HepG2 (cell line): ENCODE results near the gene PTPN5. TPM values are rescaled to one million over a fixed set of nuclear protein-coding genes. Genes with fewer than 3 reads are reported as not detected.

Source experiments
- ATAC-seq: fragments of 200-7000 bp; cut with Tn5 transposase; 3 replicates; pipeline ENCODE4 v1.9.1; 2020; ENCODE audit warnings: mild to moderate bottlenecking, moderate library complexity
- BruUV-seq: library from RNA; stranded (reverse); fragments of 400-500 nt; replicated peaks from 2 replicates; lab custom pipeline; 2021; lab: Mats Ljungman, UMichigan
- CTCF ChIA-PET: fragments of 300-600 bp; formaldehyde crosslinking; extraction: SDS; loops from one replicate; lab custom pipeline; 2021; ENCODE audit warnings: low total read pairs, inconsistent platforms, low intra/inter-chr PET ratio; lab: Yijun Ruan, JAX
- POLR2A ChIA-PET: fragments of 350-600 bp; sonication (Branson Sonifier 250); formaldehyde crosslinking; loops from one replicate; lab custom pipeline; 2020; ENCODE audit warnings: antibody characterized with exemption, inconsistent platforms; lab: Yijun Ruan, JAX
- DNase-seq: peaks from one replicate; pipeline ENCODE4 v3.0.0-alpha.2; 2015; ENCODE audit warnings: low spot score
- FAIRE-seq: peaks from 3 replicates; lab custom pipeline; 2011; peaks lifted over from hg19 to GRCh38; lab: Jason Lieb, UNC
- H2AFZ ChIP-seq: one replicate; pipeline ENCODE4 v1.6.1; 2011; ENCODE audit warnings: low read length, inconsistent platforms
- H3K27ac ChIP-seq: fragments of 300-600 bp; 3 replicates; pipeline ENCODE4 v1.8.0; 2011; ENCODE audit warnings: mixed run types, mild to moderate bottlenecking, mixed read lengths, low read length, inconsistent platforms; ENCODE audit not compliant: insufficient read depth; ENCODE audit errors: extremely low read length
- H3K27me3 ChIP-seq, 2 experiments: fragments of 200-600 bp in 1 of 2; 2 replicates in 1 of 2; 3 replicates in 1 of 2; pipeline versions ENCODE4 v1.6.0 to v1.8.0; 2011; ENCODE audit warnings: low read length in 2 of 2, mild to moderate bottlenecking in 2 of 2, moderate library complexity in 2 of 2, inconsistent platforms in 1 of 2; ENCODE audit not compliant: insufficient read depth in 2 of 2, control insufficient read depth in 1 of 2
- H3K36me3 ChIP-seq, 2 experiments: fragments of 200-600 bp in 1 of 2; replicated peaks in 1 of 2; 2 replicates in 1 of 2; 3 replicates in 1 of 2; pipeline versions ENCODE4 v1.5.1 to v1.8.0; 2011; ENCODE audit warnings: low read length in 2 of 2, inconsistent platforms in 1 of 2; ENCODE audit not compliant: insufficient read depth in 2 of 2, control insufficient read depth in 1 of 2
- H3K4me1 ChIP-seq: 2 replicates; pipeline ENCODE4 v1.5.1; 2012; ENCODE audit warnings: low read length, inconsistent platforms; ENCODE audit not compliant: insufficient read depth
- H3K4me2 ChIP-seq: 2 replicates; pipeline ENCODE4 v1.6.0; 2011; ENCODE audit warnings: low read depth, low read length, inconsistent platforms
- H3K4me3 ChIP-seq, 3 experiments: fragments of 200-600 bp in 1 of 3; sonication (generic), shearing (Covaris generic) in 1 of 3; replicated peaks in 1 of 3; 2 replicates each; pipeline ENCODE4 v1.5.1; 2011 to 2016; ENCODE audit warnings: low read length in 3 of 3, inconsistent platforms in 2 of 3, low read depth in 2 of 3, mild to moderate bottlenecking in 2 of 3, control low read depth in 1 of 3, mixed read lengths in 1 of 3; ENCODE audit not compliant: insufficient read depth in 1 of 3
- H3K79me2 ChIP-seq: one replicate; pipeline ENCODE4 v1.6.1; 2011; ENCODE audit warnings: low read length, inconsistent platforms; ENCODE audit not compliant: insufficient read depth
- H3K9ac ChIP-seq: 2 replicates; pipeline ENCODE4 v1.6.0; 2011; ENCODE audit warnings: mild to moderate bottlenecking, low read depth, low read length, inconsistent platforms; ENCODE audit not compliant: insufficient read depth
- H3K9me3 ChIP-seq: 2 replicates; pipeline ENCODE4 v1.5.1; 2012; ENCODE audit warnings: mild to moderate bottlenecking, low read length
- H4K20me1 ChIP-seq: 2 replicates; pipeline ENCODE4 v1.6.0; 2011; ENCODE audit warnings: inconsistent platforms, mild to moderate bottlenecking, low read length, moderate library complexity; ENCODE audit not compliant: insufficient read depth
- MTF2 ChIP-seq: sonication (generic); formaldehyde crosslinking; IDR thresholded peaks from 2 replicates; pipeline ENCODE4 v1.5.0; 2020; ENCODE audit warnings: missing genetic modification reagents, borderline replicate concordance
- XRCC5 ChIP-seq: fragments of 200-400 bp; formaldehyde crosslinking; optimal IDR thresholded peaks from 2 replicates; pipeline ENCODE3; 2017; ENCODE audit warnings: mild to moderate bottlenecking, low read length
- ZFP36 ChIP-seq: fragments of 150-350 bp; IDR thresholded peaks from 2 replicates; pipeline ENCODE4 v1.6.1; 2018; ENCODE audit warnings: borderline replicate concordance, low read length, low read depth; ENCODE audit not compliant: partially characterized antibody
- ZMYM4 ChIP-seq: sonication (generic); formaldehyde crosslinking; IDR thresholded peaks from 2 replicates; pipeline ENCODE4 v1.8.1; 2023; ENCODE audit warnings: mild to moderate bottlenecking, missing genetic modification reagents
- ZNF138 ChIP-seq: sonication (generic); formaldehyde crosslinking; IDR thresholded peaks from 2 replicates; pipeline ENCODE4 v1.5.0; 2020; ENCODE audit warnings: mild to moderate bottlenecking, low read depth, missing genetic modification reagents
- ZNF451 ChIP-seq: sonication (generic); formaldehyde crosslinking; IDR thresholded peaks from 2 replicates; pipeline ENCODE4 v1.5.0; 2020; ENCODE audit warnings: mild to moderate bottlenecking, missing genetic modification reagents
- ZNF615 ChIP-seq: sonication (generic); formaldehyde crosslinking; IDR thresholded peaks from 2 replicates; pipeline ENCODE4 v1.5.0; 2020; ENCODE audit warnings: mild to moderate bottlenecking, missing genetic modification reagents, borderline replicate concordance
- ZNF678 ChIP-seq: sonication (generic); formaldehyde crosslinking; IDR thresholded peaks from 2 replicates; pipeline ENCODE4 v1.4.0; 2020; ENCODE audit warnings: mild to moderate bottlenecking, missing genetic modification reagents
- WGBS: methylation state at CpG from one replicate; pipeline ENCODE4 v1.1.6; 2017; ENCODE audit warnings: low lambda C conversion rate; 5-methylcytosine and 5-hydroxymethylcytosine counted together
- in situ Hi-C: cut with HindIII; loops from 2 replicates; pipeline ENCODE4 v1.10.0; 2017; ENCODE audit warnings: low pct_unique_long_range_greater_than_20kb; ENCODE audit not compliant: extremely low pct_ligation_motif_present
- intact Hi-C: fragments of 100-400 bp; cut with micrococcal nuclease; formaldehyde crosslinking; loops from one replicate; pipeline ENCODE4 v1.10.0; 2022; ENCODE audit not compliant: unreplicated experiment
- polyA plus RNA-seq, 8 experiments: library from polyadenylated mRNA; depleted of rRNA in 3 of 8; stranded (reverse) in 7 of 8; unstranded in 1 of 8; fragments of >200 nt; fragmentation: Illumina TruSeq in 4 of 8; extraction: Trizol in 4 of 8; gene quantifications; 2 replicates each; pipeline versions ENCODE4 v1.2.1 to v1.2.3, GENCODE V29; 2011 to 2016; ENCODE audit warnings: low read depth in 4 of 8, missing spikeins in 1 of 8, mixed read lengths in 1 of 8; ENCODE audit not compliant: insufficient read depth in 1 of 8
- total RNA-seq, 5 experiments: library from RNA; depleted of rRNA; stranded (reverse); fragments of >200 nt; fragmentation: Illumina TruSeq; extraction: Trizol; gene quantifications; 2 replicates each; pipeline ENCODE4 v1.2.3, GENCODE V29; 2016; ENCODE audit warnings: low read depth in 1 of 5
- TF ChIP-seq, protein P1 (sequence below): sonication (generic); formaldehyde crosslinking; IDR thresholded peaks from 2 replicates; pipeline ENCODE4 v1.8.0; 2022; ENCODE audit warnings: missing genetic modification reagents, mild to moderate bottlenecking, inconsistent platforms, borderline replicate concordance
- TF ChIP-seq, protein P2 (sequence below), 2 experiments: fragments of 450-650 bp in 1 of 2; sonication (generic) in 1 of 2; formaldehyde crosslinking; IDR thresholded peaks; 2 replicates each; pipeline versions ENCODE4 v1.5.0 to v1.8.0; 2020 to 2022; ENCODE audit warnings: mild to moderate bottlenecking in 1 of 2, missing genetic modification reagents in 1 of 2
- TF ChIP-seq, protein P3 (sequence below): sonication (generic); formaldehyde crosslinking; IDR thresholded peaks from 2 replicates; pipeline ENCODE4 v1.9.0; 2021; ENCODE audit warnings: missing genetic modification reagents, mild to moderate bottlenecking, borderline replicate concordance

PTPN5 gene
- total and polyA plus RNA-seq, 2 of the 13 experiments (the other 11 are each of a cell fraction or from before 2014, with no cell fraction given) = not detected

DNA sequence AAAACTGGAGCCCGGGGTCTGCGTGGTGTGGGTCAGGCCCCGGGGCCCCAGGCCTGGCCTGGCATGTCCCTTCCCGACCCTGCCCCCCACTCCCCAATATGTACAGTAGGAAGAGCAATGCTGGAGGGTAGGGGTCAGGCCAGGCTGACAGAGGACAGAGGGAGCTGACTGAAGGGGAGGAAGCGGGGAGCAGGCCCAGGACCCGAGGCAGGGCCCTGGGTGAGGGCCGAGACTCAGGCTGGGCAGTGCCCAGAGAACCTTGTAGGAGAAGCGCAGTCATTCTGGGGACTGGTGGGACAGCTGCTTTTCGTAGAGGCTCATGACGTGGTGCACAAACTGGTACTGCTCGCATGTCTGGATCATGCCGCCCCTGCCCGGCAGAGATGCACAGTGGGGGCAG lies 62.9 kb downstream of the PTPN5 start:
- no peaks in the 10 kb centered on the region for H3K4me1 ChIP-seq
- 50% methylated on average over 9 of the region's 13 CpGs for WGBS
- in situ Hi-C loops (no loop called here), intact Hi-C loops (no loop called here)
- peaks cover 6 to 47% of the 10 kb centered on the region in 2 experiments; a peak in 3 of 5 replicates for H3K27me3 ChIP-seq
- no peak for ATAC-seq
- TF ChIP-seq MTF2 (CRISPR knock-in tag) = no peak
- TF ChIP-seq, protein P1, sequence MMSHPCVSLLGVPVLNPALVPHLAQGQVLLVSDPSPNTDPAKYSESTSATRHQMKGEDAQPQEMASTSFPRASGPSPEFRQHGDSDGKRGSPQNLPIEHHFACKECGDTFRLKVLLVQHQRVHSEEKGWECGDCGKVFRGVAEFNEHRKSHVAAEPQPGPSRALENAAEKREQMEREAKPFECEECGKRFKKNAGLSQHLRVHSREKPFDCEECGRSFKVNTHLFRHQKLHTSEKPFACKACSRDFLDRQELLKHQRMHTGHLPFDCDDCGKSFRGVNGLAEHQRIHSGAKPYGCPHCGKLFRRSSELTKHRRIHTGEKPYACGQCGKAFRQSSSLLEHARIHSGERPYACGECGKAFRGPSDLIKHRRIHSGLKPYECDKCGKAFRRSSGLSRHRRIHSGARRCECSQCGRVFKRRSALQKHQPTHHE (CRISPR knock-in tag) = no peak
- TF ChIP-seq ZMYM4 (CRISPR knock-in tag) = no peak
- no peak for TF ChIP-seq ZNF451
- TF ChIP-seq ZFP36 = no peak
- ChIA-PET CTCF (interaction anchor here (1.6 kb wide), 1 partner anchor 188 kb away, joined by 3 read pairs; no protein-coding TSS in a partner anchor), POLR2A (no interaction called here)
- no peak overlapping the region for H3K9ac ChIP-seq
- H3K9me3 ChIP-seq = no peaks in the 10 kb centered on the region
- no peak overlapping the region for H3K27ac ChIP-seq
- no TSS peak for BruUV-seq
- no peaks in the 10 kb centered on the region for H3K79me2 ChIP-seq
- no peak for DNase-seq
- H2AFZ ChIP-seq = no peak overlapping the region
- H3K36me3 ChIP-seq = no peaks in the 10 kb centered on the region
- FAIRE-seq = no peak
- H4K20me1 ChIP-seq = no peaks in the 10 kb centered on the region
- H3K4me3 ChIP-seq = no peak overlapping the region
- H3K4me2 ChIP-seq = no peak overlapping the region

DNA sequence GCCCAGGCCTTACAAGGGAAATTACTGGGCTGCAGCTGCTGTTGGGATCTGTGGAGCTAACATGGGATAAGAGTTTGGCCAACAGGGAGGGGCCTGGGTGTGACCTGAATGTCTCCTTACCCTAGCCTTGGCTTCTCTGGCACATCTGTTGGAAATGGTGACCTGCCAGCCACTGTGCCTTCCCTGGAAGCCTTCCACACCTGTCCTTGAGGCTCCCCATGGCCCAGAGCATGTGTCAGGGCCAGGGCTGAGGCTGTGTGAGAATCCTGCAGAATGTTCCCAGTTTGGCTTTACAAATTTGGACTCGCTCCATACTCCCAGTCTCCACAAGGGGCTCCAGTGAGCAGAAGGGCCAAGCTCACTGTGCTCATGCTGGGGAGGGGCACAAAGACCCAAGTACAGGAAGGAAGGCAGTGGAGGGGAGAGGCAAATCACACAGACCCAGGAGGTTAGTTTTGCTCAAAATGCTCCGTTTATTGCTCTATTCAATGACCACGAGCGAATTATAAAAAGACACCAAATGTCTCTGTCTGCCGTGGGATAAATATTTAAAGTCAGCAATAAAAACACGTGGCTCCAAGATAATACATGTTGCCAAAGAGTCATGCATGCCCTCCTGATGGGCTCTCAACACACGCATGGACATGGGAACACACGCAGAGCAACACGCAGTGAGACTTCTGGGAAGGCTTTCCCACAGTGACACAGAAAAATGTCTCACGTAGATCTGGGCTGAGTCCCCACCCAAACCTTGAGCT lies 63.9 kb downstream of the PTPN5 start:
- ChIA-PET CTCF (interaction anchor here (1.6 kb wide), 1 partner anchor 187 kb away, joined by 3 read pairs; no protein-coding TSS in a partner anchor), POLR2A (no interaction called here)
- Histone ChIP-seq H3K36me3 (no peaks in the 10 kb centered on the region), H2AFZ (no peak overlapping the region), H3K27me3 (peaks cover 5 to 38% of the 10 kb centered on the region in 2 experiments; a peak in 3 of 5 replicates), H3K9me3 (no peaks in the 10 kb centered on the region), H3K27ac (no peak overlapping the region), H3K9ac (no peak overlapping the region), H4K20me1 (no peaks in the 10 kb centered on the region), H3K4me2 (no peak overlapping the region), H3K79me2 (no peaks in the 10 kb centered on the region), H3K4me3 (no peak overlapping the region), H3K4me1 (no peaks in the 10 kb centered on the region; the same call in 1 of the 2 replicates)
- no TSS peak for BruUV-seq
- 20% methylated on average over 6 of the region's 10 CpGs for whole genome bisulfite sequencing
- intact Hi-C loops (no loop called here), in situ Hi-C loops (no loop called here)
- ATAC-seq (peak; percentile 81), FAIRE-seq (peak; percentile 73), DNase-seq (peak; percentile 48)
- TF ChIP-seq ZNF678 (no peak), ZNF615 (no peak), ZNF138 (CRISPR knock-in tag) (no peak), XRCC5 (peak; percentile 84)
- TF ChIP-seq, protein P2, sequence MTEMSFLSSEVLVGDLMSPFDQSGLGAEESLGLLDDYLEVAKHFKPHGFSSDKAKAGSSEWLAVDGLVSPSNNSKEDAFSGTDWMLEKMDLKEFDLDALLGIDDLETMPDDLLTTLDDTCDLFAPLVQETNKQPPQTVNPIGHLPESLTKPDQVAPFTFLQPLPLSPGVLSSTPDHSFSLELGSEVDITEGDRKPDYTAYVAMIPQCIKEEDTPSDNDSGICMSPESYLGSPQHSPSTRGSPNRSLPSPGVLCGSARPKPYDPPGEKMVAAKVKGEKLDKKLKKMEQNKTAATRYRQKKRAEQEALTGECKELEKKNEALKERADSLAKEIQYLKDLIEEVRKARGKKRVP (CRISPR knock-in tag; IDR thresholded peaks at IDR 0.05) = no peak
- TF ChIP-seq, protein P3, sequence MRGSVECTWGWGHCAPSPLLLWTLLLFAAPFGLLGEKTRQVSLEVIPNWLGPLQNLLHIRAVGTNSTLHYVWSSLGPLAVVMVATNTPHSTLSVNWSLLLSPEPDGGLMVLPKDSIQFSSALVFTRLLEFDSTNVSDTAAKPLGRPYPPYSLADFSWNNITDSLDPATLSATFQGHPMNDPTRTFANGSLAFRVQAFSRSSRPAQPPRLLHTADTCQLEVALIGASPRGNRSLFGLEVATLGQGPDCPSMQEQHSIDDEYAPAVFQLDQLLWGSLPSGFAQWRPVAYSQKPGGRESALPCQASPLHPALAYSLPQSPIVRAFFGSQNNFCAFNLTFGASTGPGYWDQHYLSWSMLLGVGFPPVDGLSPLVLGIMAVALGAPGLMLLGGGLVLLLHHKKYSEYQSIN (CRISPR knock-in tag) = no peak
